HEK293 (cell line): ENCODE data around the gene CBX5.

ENCODE experiments used
- KLF7 ChIP-seq: fragments of 450-650 bp; formaldehyde crosslinking; IDR thresholded peaks from 2 replicates; pipeline ENCODE4 v1.5.1; 2016; ENCODE audit warnings: missing biosample characterization, missing genetic modification characterization, borderline replicate concordance
- KLF8 ChIP-seq: fragments of 450-650 bp; formaldehyde crosslinking; IDR thresholded peaks from 2 replicates; pipeline ENCODE4 v1.5.1; 2016; ENCODE audit warnings: missing biosample characterization, missing genetic modification characterization
- MZF1 ChIP-seq: fragments of 450-650 bp; formaldehyde crosslinking; IDR thresholded peaks from 2 replicates; pipeline ENCODE4 v1.5.1; 2017; ENCODE audit warnings: missing biosample characterization, missing genetic modification characterization, borderline replicate concordance
- SP3 ChIP-seq: fragments of 450-650 bp; formaldehyde crosslinking; IDR thresholded peaks from 2 replicates; pipeline ENCODE4 v1.5.1; 2016; ENCODE audit warnings: missing biosample characterization, missing genetic modification characterization
- SP7 ChIP-seq: fragments of 450-650 bp; formaldehyde crosslinking; IDR thresholded peaks from 2 replicates; pipeline ENCODE4 v1.5.1; 2016; ENCODE audit warnings: missing biosample characterization, missing genetic modification characterization
- ZBTB1 ChIP-seq: fragments of 450-650 bp; formaldehyde crosslinking; IDR thresholded peaks from 2 replicates; pipeline ENCODE4 v1.5.1; 2016; ENCODE audit warnings: missing biosample characterization, missing genetic modification characterization
- ZBTB20 ChIP-seq: fragments of 450-650 bp; formaldehyde crosslinking; IDR thresholded peaks from 2 replicates; pipeline ENCODE4 v1.5.1; 2016; ENCODE audit warnings: missing biosample characterization, missing genetic modification characterization
- ZNF121 ChIP-seq: fragments of 450-650 bp; formaldehyde crosslinking; IDR thresholded peaks from 2 replicates; pipeline ENCODE4 v1.5.1; 2016; ENCODE audit warnings: missing biosample characterization, missing genetic modification characterization
- ZNF169 ChIP-seq: fragments of 450-650 bp; formaldehyde crosslinking; IDR thresholded peaks from 2 replicates; pipeline ENCODE4 v1.5.1; 2016; ENCODE audit warnings: missing biosample characterization, missing genetic modification characterization
- ZNF266 ChIP-seq: fragments of 450-650 bp; formaldehyde crosslinking; IDR thresholded peaks from 2 replicates; pipeline ENCODE4 v1.5.1; 2016; ENCODE audit warnings: missing biosample characterization, missing genetic modification characterization, low read depth
- ZNF292 ChIP-seq: fragments of 450-650 bp; formaldehyde crosslinking; IDR thresholded peaks from 2 replicates; pipeline ENCODE4 v1.5.1; 2016; ENCODE audit warnings: low read depth, missing biosample characterization, missing genetic modification characterization, borderline replicate concordance
- ZNF324 ChIP-seq: fragments of 450-650 bp; formaldehyde crosslinking; IDR thresholded peaks from 2 replicates; pipeline ENCODE4 v1.5.1; 2016; ENCODE audit warnings: missing biosample characterization, missing genetic modification characterization
- ZNF366 ChIP-seq: fragments of 450-650 bp; formaldehyde crosslinking; conservative IDR thresholded peaks from 2 replicates; pipeline ENCODE4 v1.5.1; 2016; ENCODE audit warnings: missing biosample characterization, missing genetic modification characterization
- ZNF394 ChIP-seq: fragments of 450-650 bp; formaldehyde crosslinking; IDR thresholded peaks from 2 replicates; pipeline ENCODE4 v1.5.1; 2016; ENCODE audit warnings: missing biosample characterization, missing genetic modification characterization, mild to moderate bottlenecking, moderate library complexity, borderline replicate concordance
- ZNF501 ChIP-seq: fragments of 450-650 bp; formaldehyde crosslinking; IDR thresholded peaks from 2 replicates; pipeline ENCODE4 v1.5.1; 2016; ENCODE audit warnings: missing biosample characterization, missing genetic modification characterization
- ZNF629 ChIP-seq: fragments of 450-650 bp; formaldehyde crosslinking; IDR thresholded peaks from 2 replicates; pipeline ENCODE4 v1.5.1; 2017; ENCODE audit warnings: missing biosample characterization, missing genetic modification characterization
- ZNF664 ChIP-seq: fragments of 450-650 bp; formaldehyde crosslinking; IDR thresholded peaks from 2 replicates; pipeline ENCODE4 v1.5.1; 2016; ENCODE audit warnings: missing biosample characterization, missing genetic modification characterization
- ZNF843 ChIP-seq: fragments of 450-650 bp; formaldehyde crosslinking; IDR thresholded peaks from 2 replicates; pipeline ENCODE4 v1.5.1; 2016; ENCODE audit warnings: missing biosample characterization, missing genetic modification characterization
- ZSCAN23 ChIP-seq: fragments of 450-650 bp; formaldehyde crosslinking; IDR thresholded peaks from 2 replicates; pipeline ENCODE4 v1.5.1; 2016; ENCODE audit warnings: missing biosample characterization, missing genetic modification characterization
- ZSCAN30 ChIP-seq: fragments of 450-650 bp; IDR thresholded peaks from 2 replicates; pipeline ENCODE4 v1.5.1; 2018; ENCODE audit warnings: missing biosample characterization, mild to moderate bottlenecking, missing genetic modification characterization, moderate library complexity
- TF ChIP-seq, protein P1 (sequence below): fragments of 450-650 bp; formaldehyde crosslinking; IDR thresholded peaks from 2 replicates; pipeline ENCODE4 v1.5.1; 2016; ENCODE audit warnings: missing biosample characterization, missing genetic modification characterization
- TF ChIP-seq, protein P2 (sequence below): fragments of 450-650 bp; formaldehyde crosslinking; IDR thresholded peaks from 2 replicates; pipeline ENCODE4 v1.5.1; 2016; ENCODE audit warnings: missing biosample characterization, missing genetic modification characterization
- TF ChIP-seq, protein P3 (sequence below): fragments of 450-650 bp; formaldehyde crosslinking; IDR thresholded peaks from 2 replicates; pipeline ENCODE4 v1.5.1; 2016; ENCODE audit warnings: missing biosample characterization, missing genetic modification characterization
- TF ChIP-seq, protein P4 (sequence below): fragments of 450-650 bp; formaldehyde crosslinking; IDR thresholded peaks from 2 replicates; pipeline ENCODE4 v1.5.1; 2016; ENCODE audit warnings: missing biosample characterization, missing genetic modification characterization, borderline replicate concordance
- TF ChIP-seq, protein P5 (sequence below): fragments of 450-650 bp; formaldehyde crosslinking; IDR thresholded peaks from 2 replicates; pipeline ENCODE4 v1.5.1; 2016; ENCODE audit warnings: missing biosample characterization, missing genetic modification characterization
- TF ChIP-seq, protein P6 (sequence below): fragments of 450-650 bp; formaldehyde crosslinking; optimal IDR thresholded peaks from 2 replicates; pipeline ENCODE3; 2016; ENCODE audit warnings: missing biosample characterization, mild to moderate bottlenecking, missing genetic modification characterization

The CBX5 gene

DNA sequence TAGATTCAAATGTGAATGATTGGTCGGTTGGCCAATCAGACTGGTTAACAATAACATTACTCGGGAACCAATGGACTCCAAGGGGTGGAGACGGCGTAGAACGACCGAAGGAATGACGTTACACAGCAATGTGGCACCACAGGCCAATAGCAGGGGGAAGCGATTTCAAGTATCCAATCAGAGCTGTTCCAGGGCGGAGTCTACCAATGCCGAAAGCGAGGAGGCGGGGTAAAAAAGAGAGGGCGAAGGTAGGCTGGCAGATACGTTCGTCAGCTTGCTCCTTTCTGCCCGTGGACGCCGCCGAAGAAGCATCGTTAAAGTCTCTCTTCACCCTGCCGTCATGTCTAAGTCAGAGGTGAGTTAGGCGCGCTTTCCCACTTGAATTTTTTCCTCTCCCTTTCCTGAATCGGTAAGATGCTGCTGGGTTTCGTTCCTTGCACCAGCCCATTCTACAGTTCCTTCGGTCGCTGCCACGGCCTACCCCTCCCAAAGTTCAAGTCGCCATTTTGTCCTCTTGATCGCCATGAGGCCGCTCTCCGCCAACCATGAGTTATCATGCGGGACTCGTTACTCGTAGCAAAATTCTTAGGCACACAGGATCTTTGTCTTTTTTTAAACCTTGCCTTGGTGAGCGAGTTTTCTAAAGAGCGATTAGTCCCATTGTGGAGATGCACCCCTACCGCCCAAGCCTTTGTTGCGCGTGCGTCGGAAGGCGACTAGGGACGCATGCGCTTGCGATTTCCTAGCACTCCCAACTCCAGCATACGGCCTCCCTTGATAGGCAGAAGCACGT lies 742 bp upstream of the CBX5 start, which contains the start of gene HNRNPA1 (continued):
- TF ChIP-seq ZSCAN30, result peak; percentile 86
- TF ChIP-seq, protein P1, sequence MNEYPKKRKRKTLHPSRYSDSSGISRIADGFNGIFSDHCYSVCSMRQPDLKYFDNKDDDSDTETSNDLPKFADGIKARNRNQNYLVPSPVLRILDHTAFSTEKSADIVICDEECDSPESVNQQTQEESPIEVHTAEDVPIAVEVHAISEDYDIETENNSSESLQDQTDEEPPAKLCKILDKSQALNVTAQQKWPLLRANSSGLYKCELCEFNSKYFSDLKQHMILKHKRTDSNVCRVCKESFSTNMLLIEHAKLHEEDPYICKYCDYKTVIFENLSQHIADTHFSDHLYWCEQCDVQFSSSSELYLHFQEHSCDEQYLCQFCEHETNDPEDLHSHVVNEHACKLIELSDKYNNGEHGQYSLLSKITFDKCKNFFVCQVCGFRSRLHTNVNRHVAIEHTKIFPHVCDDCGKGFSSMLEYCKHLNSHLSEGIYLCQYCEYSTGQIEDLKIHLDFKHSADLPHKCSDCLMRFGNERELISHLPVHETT, result peak; percentile 58; the same call in 1 of the 2 replicates
- TF ChIP-seq ZNF169 (tag by site-specific recombination), result 0 out of 2 replicates have a peak, but pooled peaks have one; percentile 69
- peak; percentile 23; the same call in 1 of the 2 replicates for TF ChIP-seq ZNF664
- peak; percentile 97 for TF ChIP-seq ZNF501 (tag by site-specific recombination)
- TF ChIP-seq ZNF629 (tag by site-specific recombination), result peak; percentile 96
- TF ChIP-seq, protein P2, sequence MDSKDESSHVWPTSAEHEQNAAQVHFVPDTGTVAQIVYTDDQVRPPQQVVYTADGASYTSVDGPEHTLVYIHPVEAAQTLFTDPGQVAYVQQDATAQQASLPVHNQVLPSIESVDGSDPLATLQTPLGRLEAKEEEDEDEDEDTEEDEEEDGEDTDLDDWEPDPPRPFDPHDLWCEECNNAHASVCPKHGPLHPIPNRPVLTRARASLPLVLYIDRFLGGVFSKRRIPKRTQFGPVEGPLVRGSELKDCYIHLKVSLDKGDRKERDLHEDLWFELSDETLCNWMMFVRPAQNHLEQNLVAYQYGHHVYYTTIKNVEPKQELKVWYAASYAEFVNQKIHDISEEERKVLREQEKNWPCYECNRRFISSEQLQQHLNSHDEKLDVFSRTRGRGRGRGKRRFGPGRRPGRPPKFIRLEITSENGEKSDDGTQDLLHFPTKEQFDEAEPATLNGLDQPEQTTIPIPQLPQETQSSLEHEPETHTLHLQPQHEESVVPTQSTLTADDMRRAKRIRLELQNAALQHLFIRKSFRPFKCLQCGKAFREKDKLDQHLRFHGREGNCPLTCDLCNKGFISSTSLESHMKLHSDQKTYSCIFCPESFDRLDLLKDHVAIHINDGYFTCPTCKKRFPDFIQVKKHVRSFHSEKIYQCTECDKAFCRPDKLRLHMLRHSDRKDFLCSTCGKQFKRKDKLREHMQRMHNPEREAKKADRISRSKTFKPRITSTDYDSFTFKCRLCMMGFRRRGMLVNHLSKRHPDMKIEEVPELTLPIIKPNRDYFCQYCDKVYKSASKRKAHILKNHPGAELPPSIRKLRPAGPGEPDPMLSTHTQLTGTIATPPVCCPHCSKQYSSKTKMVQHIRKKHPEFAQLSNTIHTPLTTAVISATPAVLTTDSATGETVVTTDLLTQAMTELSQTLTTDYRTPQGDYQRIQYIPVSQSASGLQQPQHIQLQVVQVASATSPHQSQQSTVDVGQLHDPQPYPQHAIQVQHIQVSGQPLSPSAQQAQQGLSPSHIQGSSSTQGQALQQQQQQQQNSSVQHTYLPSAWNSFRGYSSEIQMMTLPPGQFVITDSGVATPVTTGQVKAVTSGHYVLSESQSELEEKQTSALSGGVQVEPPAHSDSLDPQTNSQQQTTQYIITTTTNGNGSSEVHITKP, result peak; percentile 55
- peak; percentile 76 for TF ChIP-seq ZNF394 (tag by site-specific recombination)
- peak; percentile 67; the same call in 1 of the 2 replicates for TF ChIP-seq ZNF324
- TF ChIP-seq ZNF266 (tag by site-specific recombination), result no peak
- TF ChIP-seq SP7 (tag by site-specific recombination), result peak; percentile 90
- TF ChIP-seq ZSCAN23 (tag by site-specific recombination), result 0 out of 2 replicates have a peak, but pooled peaks have one; percentile 77
- peak; percentile 23; the same call in 1 of the 2 replicates for TF ChIP-seq MZF1 (tag by site-specific recombination)
- TF ChIP-seq ZBTB1, result peak; percentile 22; the same call in 1 of the 2 replicates
- peak; percentile 63; the same call in 1 of the 2 replicates for TF ChIP-seq ZNF843 (tag by site-specific recombination)
- TF ChIP-seq KLF8, result peak; percentile 73; the same call in 1 of the 2 replicates
- no peak for TF ChIP-seq ZNF292
- TF ChIP-seq, protein P3, sequence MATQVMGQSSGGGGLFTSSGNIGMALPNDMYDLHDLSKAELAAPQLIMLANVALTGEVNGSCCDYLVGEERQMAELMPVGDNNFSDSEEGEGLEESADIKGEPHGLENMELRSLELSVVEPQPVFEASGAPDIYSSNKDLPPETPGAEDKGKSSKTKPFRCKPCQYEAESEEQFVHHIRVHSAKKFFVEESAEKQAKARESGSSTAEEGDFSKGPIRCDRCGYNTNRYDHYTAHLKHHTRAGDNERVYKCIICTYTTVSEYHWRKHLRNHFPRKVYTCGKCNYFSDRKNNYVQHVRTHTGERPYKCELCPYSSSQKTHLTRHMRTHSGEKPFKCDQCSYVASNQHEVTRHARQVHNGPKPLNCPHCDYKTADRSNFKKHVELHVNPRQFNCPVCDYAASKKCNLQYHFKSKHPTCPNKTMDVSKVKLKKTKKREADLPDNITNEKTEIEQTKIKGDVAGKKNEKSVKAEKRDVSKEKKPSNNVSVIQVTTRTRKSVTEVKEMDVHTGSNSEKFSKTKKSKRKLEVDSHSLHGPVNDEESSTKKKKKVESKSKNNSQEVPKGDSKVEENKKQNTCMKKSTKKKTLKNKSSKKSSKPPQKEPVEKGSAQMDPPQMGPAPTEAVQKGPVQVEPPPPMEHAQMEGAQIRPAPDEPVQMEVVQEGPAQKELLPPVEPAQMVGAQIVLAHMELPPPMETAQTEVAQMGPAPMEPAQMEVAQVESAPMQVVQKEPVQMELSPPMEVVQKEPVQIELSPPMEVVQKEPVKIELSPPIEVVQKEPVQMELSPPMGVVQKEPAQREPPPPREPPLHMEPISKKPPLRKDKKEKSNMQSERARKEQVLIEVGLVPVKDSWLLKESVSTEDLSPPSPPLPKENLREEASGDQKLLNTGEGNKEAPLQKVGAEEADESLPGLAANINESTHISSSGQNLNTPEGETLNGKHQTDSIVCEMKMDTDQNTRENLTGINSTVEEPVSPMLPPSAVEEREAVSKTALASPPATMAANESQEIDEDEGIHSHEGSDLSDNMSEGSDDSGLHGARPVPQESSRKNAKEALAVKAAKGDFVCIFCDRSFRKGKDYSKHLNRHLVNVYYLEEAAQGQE (tag by site-specific recombination), result peak; percentile 45
- peak; percentile 78 for TF ChIP-seq SP3 (tag by site-specific recombination)
- TF ChIP-seq, protein P4, sequence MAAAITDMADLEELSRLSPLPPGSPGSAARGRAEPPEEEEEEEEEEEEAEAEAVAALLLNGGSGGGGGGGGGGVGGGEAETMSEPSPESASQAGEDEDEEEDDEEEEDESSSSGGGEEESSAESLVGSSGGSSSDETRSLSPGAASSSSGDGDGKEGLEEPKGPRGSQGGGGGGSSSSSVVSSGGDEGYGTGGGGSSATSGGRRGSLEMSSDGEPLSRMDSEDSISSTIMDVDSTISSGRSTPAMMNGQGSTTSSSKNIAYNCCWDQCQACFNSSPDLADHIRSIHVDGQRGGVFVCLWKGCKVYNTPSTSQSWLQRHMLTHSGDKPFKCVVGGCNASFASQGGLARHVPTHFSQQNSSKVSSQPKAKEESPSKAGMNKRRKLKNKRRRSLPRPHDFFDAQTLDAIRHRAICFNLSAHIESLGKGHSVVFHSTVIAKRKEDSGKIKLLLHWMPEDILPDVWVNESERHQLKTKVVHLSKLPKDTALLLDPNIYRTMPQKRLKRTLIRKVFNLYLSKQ (tag by site-specific recombination), result no peak
- TF ChIP-seq ZNF366, result peak; percentile 77
- TF ChIP-seq, protein P5, sequence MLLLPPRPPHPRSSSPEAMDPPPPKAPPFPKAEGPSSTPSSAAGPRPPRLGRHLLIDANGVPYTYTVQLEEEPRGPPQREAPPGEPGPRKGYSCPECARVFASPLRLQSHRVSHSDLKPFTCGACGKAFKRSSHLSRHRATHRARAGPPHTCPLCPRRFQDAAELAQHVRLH (tag by site-specific recombination), result peak; percentile 87
- peak; percentile 32; the same call in 1 of the 2 replicates for TF ChIP-seq ZNF121 (tag by site-specific recombination)
- TF ChIP-seq ZBTB20 (tag by site-specific recombination), result peak; percentile 21; the same call in 1 of the 2 replicates
- peak; percentile 76; the same call in 1 of the 2 replicates for TF ChIP-seq KLF7
- TF ChIP-seq, protein P6, sequence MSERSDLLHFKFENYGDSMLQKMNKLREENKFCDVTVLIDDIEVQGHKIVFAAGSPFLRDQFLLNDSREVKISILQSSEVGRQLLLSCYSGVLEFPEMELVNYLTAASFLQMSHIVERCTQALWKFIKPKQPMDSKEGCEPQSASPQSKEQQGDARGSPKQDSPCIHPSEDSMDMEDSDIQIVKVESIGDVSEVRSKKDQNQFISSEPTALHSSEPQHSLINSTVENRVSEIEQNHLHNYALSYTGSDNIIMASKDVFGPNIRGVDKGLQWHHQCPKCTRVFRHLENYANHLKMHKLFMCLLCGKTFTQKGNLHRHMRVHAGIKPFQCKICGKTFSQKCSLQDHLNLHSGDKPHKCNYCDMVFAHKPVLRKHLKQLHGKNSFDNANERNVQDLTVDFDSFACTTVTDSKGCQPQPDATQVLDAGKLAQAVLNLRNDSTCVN (tag by site-specific recombination), result peak; percentile 48
